ENCODE data around the gene SSTR5. TPM values are rescaled to one million over a fixed set of nuclear protein-coding genes. Genes with fewer than 3 reads are reported as not detected.

The SSTR5 gene
- total RNA-seq, 1 experiment from 2014 or later = not detected

DNA sequence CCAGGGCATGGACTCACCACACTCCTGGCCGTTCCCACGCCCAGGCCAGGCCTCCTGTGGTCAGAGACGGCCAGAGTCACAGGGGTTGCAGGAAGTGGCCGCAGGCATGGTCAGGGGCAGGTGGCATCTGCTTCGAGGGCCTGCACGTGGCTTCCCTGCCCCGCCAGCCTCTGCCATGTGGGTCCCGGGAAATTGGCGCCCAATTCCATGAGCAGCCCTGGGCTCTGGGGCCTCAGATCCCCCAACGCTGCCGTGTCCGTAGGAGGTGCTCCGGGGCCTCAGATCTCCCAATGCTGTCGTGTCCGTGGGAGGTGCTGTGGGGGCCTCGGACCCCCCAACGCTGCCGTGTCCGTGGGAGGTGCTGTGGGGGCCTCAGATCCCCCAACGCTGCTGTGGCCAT is 9.7 kb upstream of the SSTR5 start:
- no TSS peak for BruUV-seq (replicated peaks)
- Histone ChIP-seq H3F3A (ENCODE audit: insufficient read depth, low read depth) (no peaks in the 10 kb centered on the region), H3K4me3 (no peak overlapping the region), H4K20me1 (ENCODE audit: insufficient read depth) (no peaks in the 10 kb centered on the region), H3K9me3 (ENCODE audit: insufficient read depth, low read depth) (no peaks in the 10 kb centered on the region; the same call in 1 of the 2 replicates), H3K4me2 (no peak overlapping the region), H3K79me2 (ENCODE audit: low read depth) (no peaks in the 10 kb centered on the region), H3K27me3 (ENCODE audit: insufficient read depth, low read depth) (peaks cover 76% of the 10 kb centered on the region), H3K4me1 (replicated peaks; ENCODE audit: insufficient read depth) (no peaks in the 10 kb centered on the region), H2AFZ (no peak overlapping the region), H3K27ac (no peak overlapping the region), H3K36me3 (ENCODE audit: low read depth) (no peaks in the 10 kb centered on the region), H3K9me2 (ENCODE audit: insufficient read depth) (no peaks in the 10 kb centered on the region)
- ChIA-PET POLR2A (ENCODE audit: unreplicated experiment) (no interaction called here), CTCF (no interaction called here)
- intact Hi-C loops (cut with micrococcal nuclease; ENCODE audit: unreplicated experiment) = no loop called here
- TF ChIP-seq EZH2 (IDR thresholded peaks at IDR 0.05; ENCODE audit: low read depth) = no peak
- no peak for TF ChIP-seq CTCF (conservative IDR thresholded peaks at IDR 0.05)
- no peak for DNase-seq

GRCh38 chr16:1063728-1064127 is 8.8 kb upstream of the SSTR5 start:
- POLR2A ChIA-PET (ENCODE audit: unreplicated experiment) = no interaction called here
- BruUV-seq (replicated peaks) = no TSS peak

GRCh38 chr16:1065469-1066128 is 6.9 kb upstream of the SSTR5 start:
- BruUV-seq (replicated peaks) = no TSS peak
- no peaks in the 10 kb centered on the region for H3K36me3 ChIP-seq (ENCODE audit: low read depth)

More at GRCh38 chr16:1063728-1064127, 8.8 kb upstream of the SSTR5 start:
- intact Hi-C loops (cut with micrococcal nuclease; ENCODE audit: unreplicated experiment) = no loop called here
- no peak for DNase-seq
- TF ChIP-seq CTCF (conservative IDR thresholded peaks at IDR 0.05) (no peak), EZH2 (IDR thresholded peaks at IDR 0.05; ENCODE audit: low read depth) (no peak)
- Histone ChIP-seq H3K9me3 (ENCODE audit: insufficient read depth, low read depth) (no peaks in the 10 kb centered on the region; the same call in 1 of the 2 replicates), H3K27ac (no peak overlapping the region), H3K79me2 (ENCODE audit: low read depth) (no peaks in the 10 kb centered on the region), H3K4me3 (no peak overlapping the region), H3K4me2 (no peak overlapping the region), H3K27me3 (ENCODE audit: insufficient read depth, low read depth) (peaks cover 75% of the 10 kb centered on the region), H3F3A (ENCODE audit: insufficient read depth, low read depth) (no peaks in the 10 kb centered on the region), H4K20me1 (ENCODE audit: insufficient read depth) (no peaks in the 10 kb centered on the region), H3K36me3 (ENCODE audit: low read depth) (no peaks in the 10 kb centered on the region), H3K4me1 (replicated peaks; ENCODE audit: insufficient read depth) (no peaks in the 10 kb centered on the region), H2AFZ (no peak overlapping the region), H3K9me2 (ENCODE audit: insufficient read depth) (no peaks in the 10 kb centered on the region)
- CTCF ChIA-PET = no interaction called here

More at GRCh38 chr16:1065469-1066128, 6.9 kb upstream of the SSTR5 start:
- Histone ChIP-seq H3K27me3 (ENCODE audit: insufficient read depth, low read depth) (peaks cover 59% of the 10 kb centered on the region), H3K4me2 (no peak overlapping the region), H3K79me2 (ENCODE audit: low read depth) (no peaks in the 10 kb centered on the region), H3K4me3 (no peak overlapping the region), H3K27ac (no peak overlapping the region), H4K20me1 (ENCODE audit: insufficient read depth) (no peaks in the 10 kb centered on the region; the same call in 1 of the 2 replicates), H3K9me3 (ENCODE audit: insufficient read depth, low read depth) (no peaks in the 10 kb centered on the region), H2AFZ (no peak overlapping the region), H3K9me2 (ENCODE audit: insufficient read depth) (no peaks in the 10 kb centered on the region), H3F3A (ENCODE audit: insufficient read depth, low read depth) (no peaks in the 10 kb centered on the region), H3K4me1 (replicated peaks; ENCODE audit: insufficient read depth) (no peaks in the 10 kb centered on the region)
- POLR2A ChIA-PET (ENCODE audit: unreplicated experiment) = no interaction called here
- CTCF ChIA-PET = no interaction called here
- intact Hi-C loops (cut with micrococcal nuclease; ENCODE audit: unreplicated experiment) = no loop called here
- no peak for DNase-seq
- TF ChIP-seq CTCF (conservative IDR thresholded peaks at IDR 0.05) (no peak), EZH2 (IDR thresholded peaks at IDR 0.05; ENCODE audit: low read depth) (no peak)
